Measurements from ENCODE around the gene SAC3D1. TPM values are rescaled to one million over a fixed set of nuclear protein-coding genes. Genes with fewer than 3 reads are reported as not detected.
"Not testable (repeated sequence)": the region's sequence is repeated elsewhere in the genome, so short reads cannot be mapped to it uniquely, and the experiment has no call there.

SAC3D1 gene
- total RNA-seq, 4 donors from 2014 or later, result 4.8 to 11.8 (median 10.1) TPM

GRCh38 chr11:65013888-65014725 is 26.9 kb upstream of the SAC3D1 start, which contains the start of gene ARL2:
Gene ARL2 (plus strand): TSS chr11:65014160. CDS start chr11:65014208, 48 bp downstream.
- ATAC-seq (ENCODE audit: low FRiP score) (peak; percentile 91), DNase-seq (ENCODE audit: low spot score) (peak; percentile 55)

GRCh38 chr11:65014726-65015227 is 26.2 kb upstream of the SAC3D1 start:
- TF ChIP-seq CTCF (IDR thresholded peaks at IDR 0.05), result no peak
- DNase-seq (ENCODE audit: low spot score) (peak; percentile 27), ATAC-seq (ENCODE audit: low FRiP score) (no peak)

More at GRCh38 chr11:65013888-65014725, 26.9 kb upstream of the SAC3D1 start, which contains the start of gene ARL2:
- peak in 1 of 3 donors; percentile 96 for TF ChIP-seq CTCF (IDR thresholded peaks at IDR 0.05)

GRCh38 chr11:65016705-65017104 is 24.3 kb upstream of the SAC3D1 start:
- ATAC-seq (ENCODE audit: low FRiP score) (no peak), DNase-seq (ENCODE audit: low spot score) (no peak)
- no peak for TF ChIP-seq CTCF (IDR thresholded peaks at IDR 0.05)

GRCh38 chr11:65017937-65018336 is 23.1 kb upstream of the SAC3D1 start:
- no peak for DNase-seq (ENCODE audit: low spot score)
- no peak for TF ChIP-seq CTCF (IDR thresholded peaks at IDR 0.05)
- ATAC-seq (ENCODE audit: low FRiP score), result no peak

GRCh38 chr11:65019824-65020223 is 21.2 kb upstream of the SAC3D1 start:
- no peak for ATAC-seq (ENCODE audit: low FRiP score)
- no peak for TF ChIP-seq CTCF (IDR thresholded peaks at IDR 0.05)
- no peak for DNase-seq (ENCODE audit: low spot score)

- DNase-seq (ENCODE audit: low spot score), result no peak
- ATAC-seq (ENCODE audit: low FRiP score), result no peak
- no peak for TF ChIP-seq CTCF (IDR thresholded peaks at IDR 0.05)
Observed at GRCh38 chr11:65021003-65021402, 20.0 kb upstream of the SAC3D1 start.

- DNase-seq (ENCODE audit: low spot score) (no peak), ATAC-seq (ENCODE audit: low FRiP score) (no peak)
- no peak for TF ChIP-seq CTCF (IDR thresholded peaks at IDR 0.05)
Observed at GRCh38 chr11:65021509-65021908, 19.5 kb upstream of the SAC3D1 start.

GRCh38 chr11:65023502-65023901 is 17.5 kb upstream of the SAC3D1 start:
- not testable (repeated sequence) for ATAC-seq (ENCODE audit: low FRiP score); DNase-seq (ENCODE audit: low spot score)

All from omental fat pad (tissue), 4 donors.